ENCODE results near the gene LTC4S.
A peak's percentile ranks its signal among the peaks of the same experiment; 100 is the strongest.

- TF ChIP-seq CTCF (IDR thresholded peaks at IDR 0.05) (no peak), POLR2A (IDR thresholded peaks at IDR 0.05) (no peak), POLR2AphosphoS5 (IDR thresholded peaks at IDR 0.05) (peak in 1 of 3 donors; percentile 9)
Measured at GRCh38 chr5:179822444-179822990, 28.7 kb downstream of the LTC4S start.
